H1 (cell line): ENCODE data around the gene MRPS9. TPM values are rescaled to one million over a fixed set of nuclear protein-coding genes. Genes with fewer than 3 reads are reported as not detected.

Experiments
- CTCF ChIA-PET: fragments of 300-600 bp; sonication (Branson Sonifier 250); formaldehyde crosslinking; loops from one replicate; lab custom pipeline; 2021; ENCODE audit not compliant: partially characterized antibody; lab: Charles Lee
- POLR2A ChIA-PET: fragments of 300-600 bp; sonication (Branson Sonifier 250); formaldehyde crosslinking; loops from one replicate; lab custom pipeline; 2021; ENCODE audit warnings: inconsistent platforms; ENCODE audit not compliant: partially characterized antibody; lab: Charles Lee
- DNase-seq, 2 experiments: peaks; one replicate each; pipeline versions ENCODE4 v3.0.0 to v3.0.0-alpha.2; 2010 to 2022; ENCODE audit warnings: low spot score in 2 of 2, low read depth in 1 of 2, mixed read lengths in 1 of 2
- FAIRE-seq: peaks from 2 replicates; lab custom pipeline; 2011; peaks lifted over from hg19 to GRCh38; lab: Jason Lieb, UNC
- H2AFZ ChIP-seq: 2 replicates; pipeline ENCODE4 v1.8.1; 2012; ENCODE audit warnings: low read length, inconsistent platforms
- H2AK5ac ChIP-seq: 2 replicates; pipeline ENCODE4 v1.6.1; 2013; ENCODE audit warnings: low read depth, low read length
- H2BK120ac ChIP-seq: replicated peaks from 2 replicates; pipeline ENCODE3; 2013; ENCODE audit warnings: low read depth, low read length, inconsistent platforms
- H2BK12ac ChIP-seq: 2 replicates; pipeline ENCODE4 v1.6.1; 2013; ENCODE audit warnings: low read depth, low read length
- H2BK15ac ChIP-seq: 2 replicates; pipeline ENCODE4 v1.6.1; 2013; ENCODE audit warnings: low read length
- H2BK20ac ChIP-seq: 2 replicates; pipeline ENCODE4 v1.6.1; 2013; ENCODE audit warnings: low read length
- H2BK5ac ChIP-seq: 2 replicates; pipeline ENCODE4 v1.6.1; 2013; ENCODE audit warnings: low read depth, low read length
- H3K14ac ChIP-seq: 2 replicates; pipeline ENCODE4 v1.6.1; 2013; ENCODE audit warnings: inconsistent platforms; ENCODE audit not compliant: insufficient read length
- H3K18ac ChIP-seq: 2 replicates; pipeline ENCODE4 v1.6.1; 2013; ENCODE audit warnings: low read length; ENCODE audit errors: extremely low read depth
- H3K23ac ChIP-seq: 2 replicates; pipeline ENCODE4 v1.6.1; 2013; ENCODE audit warnings: inconsistent platforms; ENCODE audit not compliant: insufficient read length
- H3K23me2 ChIP-seq: 2 replicates; pipeline ENCODE4 v1.6.1; 2013; ENCODE audit warnings: low read depth, low read length
- H3K27ac ChIP-seq: 2 replicates; pipeline ENCODE4 v1.6.1; 2011; ENCODE audit warnings: low read depth, low read length, inconsistent platforms
- H3K27me3 ChIP-seq, 4 experiments: replicated peaks in 1 of 4; 1 replicate in 1 of 4; 2 replicates in 3 of 4; pipeline versions ENCODE4 v1.6.1 to v1.8.1; 2011 to 2013; ENCODE audit warnings: low read length in 3 of 4, mild to moderate bottlenecking in 3 of 4, inconsistent platforms in 2 of 4, mixed read lengths in 2 of 4, moderate library complexity in 1 of 4; ENCODE audit not compliant: control insufficient read depth in 3 of 4, insufficient read depth in 3 of 4; ENCODE audit errors: extremely low read depth in 1 of 4
- H3K36me3 ChIP-seq, 4 experiments: 2 replicates each; pipeline versions ENCODE4 v1.6.1 to v1.8.1; 2011 to 2013; ENCODE audit warnings: mild to moderate bottlenecking in 4 of 4, low read length in 3 of 4, moderate library complexity in 2 of 4, control low read depth in 1 of 4, inconsistent platforms in 1 of 4; ENCODE audit not compliant: insufficient read depth in 4 of 4, control insufficient read depth in 2 of 4
- H3K4ac ChIP-seq: replicated peaks from 2 replicates; pipeline ENCODE3; 2013; ENCODE audit warnings: low read length, low read depth, mixed read lengths, inconsistent platforms; ENCODE audit not compliant: insufficient read length
- H3K4me1 ChIP-seq, 4 experiments: replicated peaks in 1 of 4; 1 replicate in 1 of 4; 2 replicates in 3 of 4; pipeline versions ENCODE4 v1.6.1 to v1.8.1; 2011 to 2013; ENCODE audit warnings: low read length in 3 of 4, inconsistent platforms in 2 of 4, mixed read lengths in 1 of 4; ENCODE audit not compliant: insufficient read depth in 4 of 4, control insufficient read depth in 3 of 4
- H3K4me2 ChIP-seq, 2 experiments: 2 replicates each; pipeline versions ENCODE4 v1.6.1 to v1.8.1; 2011 to 2013; ENCODE audit warnings: low read depth in 2 of 2, low read length in 2 of 2, control low read depth in 1 of 2, inconsistent platforms in 1 of 2, mild to moderate bottlenecking in 1 of 2; ENCODE audit not compliant: insufficient read depth in 1 of 2
- H3K4me3 ChIP-seq, 4 experiments: fragments of 200-600, 300-600 bp in 1 of 4; sonication (generic), shearing (Covaris generic), sonication (Bioruptor Twin) in 1 of 4; 2 replicates each; pipeline versions ENCODE4 v1.5.1 to v1.8.1; 2011 to 2016; ENCODE audit warnings: low read length in 4 of 4, low read depth in 3 of 4, control low read depth in 2 of 4, inconsistent platforms in 2 of 4, mild to moderate bottlenecking in 2 of 4, mixed read lengths in 1 of 4, moderate library complexity in 1 of 4; ENCODE audit not compliant: insufficient read depth in 2 of 4; ENCODE audit errors: extremely low read depth in 1 of 4
- H3K56ac ChIP-seq: replicated peaks from 2 replicates; pipeline ENCODE3; 2013; ENCODE audit warnings: low read depth, mild to moderate bottlenecking, mixed read lengths, low read length, inconsistent platforms; ENCODE audit not compliant: insufficient read length
- H3K79me1 ChIP-seq: 2 replicates; pipeline ENCODE4 v1.6.1; 2013; ENCODE audit warnings: low read depth, low read length, control low read depth
- H3K79me2 ChIP-seq, 2 experiments: 2 replicates each; pipeline versions ENCODE4 v1.6.1 to v1.8.1; 2012 to 2013; ENCODE audit warnings: low read length in 2 of 2, mild to moderate bottlenecking in 2 of 2, inconsistent platforms in 1 of 2; ENCODE audit not compliant: insufficient read depth in 2 of 2, control insufficient read depth in 1 of 2
- H3K9ac ChIP-seq, 4 experiments: replicated peaks in 1 of 4; 1 replicate in 1 of 4; 2 replicates in 3 of 4; pipeline versions ENCODE4 v1.6.1 to v1.8.1; 2011 to 2013; ENCODE audit warnings: low read depth in 3 of 4, low read length in 3 of 4, control low read depth in 2 of 4, mild to moderate bottlenecking in 2 of 4, moderate library complexity in 2 of 4, inconsistent platforms in 1 of 4; ENCODE audit errors: extremely low read depth in 1 of 4
- H3K9me3 ChIP-seq, 2 experiments: 2 replicates each; pipeline versions ENCODE4 v1.6.1 to v1.8.1; 2012 to 2013; ENCODE audit warnings: mild to moderate bottlenecking in 2 of 2, moderate library complexity in 2 of 2, control low read depth in 1 of 2, inconsistent platforms in 1 of 2, low read depth in 1 of 2, low read length in 1 of 2, mixed read lengths in 1 of 2; ENCODE audit not compliant: insufficient read depth in 2 of 2
- H4K20me1 ChIP-seq, 2 experiments: replicated peaks in 1 of 2; 2 replicates each; pipeline versions ENCODE3 to v1.8.1; 2011 to 2013; ENCODE audit warnings: inconsistent platforms in 2 of 2, low read length in 2 of 2, mild to moderate bottlenecking in 1 of 2; ENCODE audit not compliant: insufficient read depth in 2 of 2, control insufficient read depth in 1 of 2
- H4K5ac ChIP-seq: 2 replicates; pipeline ENCODE4 v1.6.1; 2013; ENCODE audit warnings: low read length, low read depth, mixed read lengths, inconsistent platforms; ENCODE audit not compliant: insufficient read length
- H4K8ac ChIP-seq: 2 replicates; pipeline ENCODE4 v1.8.0; 2013; ENCODE audit warnings: mild to moderate bottlenecking, moderate library complexity, low read length, inconsistent platforms; ENCODE audit not compliant: insufficient read depth; ENCODE audit errors: extremely low read depth
- H4K91ac ChIP-seq: replicated peaks from 2 replicates; pipeline ENCODE3; 2013; ENCODE audit warnings: low read length, mixed read lengths, inconsistent platforms; ENCODE audit not compliant: insufficient read length
- EGR1 ChIP-seq: IDR thresholded peaks from 2 replicates; pipeline ENCODE4 v1.6.1; 2011; ENCODE audit warnings: low read depth, low read length, borderline replicate concordance
- EZH2 ChIP-seq: fragments of 200-600 bp; sonication (generic); IDR thresholded peaks from 2 replicates; pipeline ENCODE4 v1.7.1; 2012; ENCODE audit warnings: low read depth, mild to moderate bottlenecking, moderate library complexity, low read length, inconsistent platforms; ENCODE audit not compliant: severe bottlenecking
- GABPA ChIP-seq: IDR thresholded peaks from 2 replicates; pipeline ENCODE4 v1.6.1; 2011; ENCODE audit warnings: mild to moderate bottlenecking, low read length, moderate library complexity, borderline replicate concordance; ENCODE audit not compliant: insufficient read depth
- HDAC6 ChIP-seq: IDR thresholded peaks from one replicate; pipeline ENCODE4 v1.7.1; 2012; ENCODE audit warnings: low read depth, mild to moderate bottlenecking, inconsistent platforms, low read length, moderate library complexity
- MAX ChIP-seq: IDR thresholded peaks from 2 replicates; pipeline ENCODE4 v1.6.1; 2012; ENCODE audit warnings: inconsistent platforms
- RNF2 ChIP-seq: fragments of 200-900, 300-1000 bp; sonication (generic); IDR thresholded peaks from 2 replicates; pipeline ENCODE4 v1.7.1; 2016; ENCODE audit warnings: borderline replicate concordance, low read depth, mild to moderate bottlenecking, antibody characterized with exemption, low read length; ENCODE audit not compliant: poor library complexity, severe bottlenecking; ENCODE audit errors: missing control alignments
- SIX5 ChIP-seq: IDR thresholded peaks from 2 replicates; pipeline ENCODE4 v1.6.1; 2011; ENCODE audit warnings: mild to moderate bottlenecking, low read depth, low read length
- SUZ12 ChIP-seq: fragments of 200-600 bp; sonication (generic); IDR thresholded peaks from 2 replicates; pipeline ENCODE4 v1.6.1; 2012; ENCODE audit warnings: mild to moderate bottlenecking, inconsistent platforms, low read length, moderate library complexity, mixed read lengths
- WGBS, 2 experiments: shearing (Covaris generic) in 1 of 2; methylation state at CpG; one replicate each; pipeline versions ENCODE4 v1.1.6 to v1.1.7; 2013 to 2015; ENCODE audit warnings: low lambda C conversion rate in 2 of 2, mixed read lengths in 2 of 2, inconsistent platforms in 1 of 2, low coverage in 1 of 2, missing lambda C conversion rate in 1 of 2; ENCODE audit not compliant: insufficient replicate concordance in 2 of 2, insufficient coverage in 1 of 2, insufficient read length in 1 of 2; ENCODE audit errors: extremely low coverage in 1 of 2, missing lambda C conversion rate in 1 of 2; 5-methylcytosine and 5-hydroxymethylcytosine counted together
- polyA plus RNA-seq, 7 experiments: library from polyadenylated mRNA; depleted of rRNA in 3 of 7; stranded (reverse) in 5 of 7; unstranded in 2 of 7; fragments of >200 nt in 5 of 7; fragments of 200-250 nt in 2 of 7; gene quantifications; 1 replicate in 5 of 7; 2 replicates in 1 of 7; 4 replicates in 1 of 7; pipeline versions ENCODE4 v1.2.1 to v1.2.3, GENCODE V29; 2011 to 2013; ENCODE audit warnings: missing spikeins in 2 of 7, mixed read lengths in 2 of 7
- total RNA-seq: library from RNA; stranded (reverse); fragmentation: NEBNext Ultra II Directional; extraction: Animal tissue kit (Norgen Biotek cat#: 25700); gene quantifications from 2 replicates; pipeline ENCODE4 v1.2.1, GENCODE V29; 2021

MRPS9 gene
- total and polyA plus RNA-seq, 2 of the 8 experiments (the other 6 are each of a cell fraction or from before 2014, with no cell fraction given): 36.2 to 71.0 TPM

DNA sequence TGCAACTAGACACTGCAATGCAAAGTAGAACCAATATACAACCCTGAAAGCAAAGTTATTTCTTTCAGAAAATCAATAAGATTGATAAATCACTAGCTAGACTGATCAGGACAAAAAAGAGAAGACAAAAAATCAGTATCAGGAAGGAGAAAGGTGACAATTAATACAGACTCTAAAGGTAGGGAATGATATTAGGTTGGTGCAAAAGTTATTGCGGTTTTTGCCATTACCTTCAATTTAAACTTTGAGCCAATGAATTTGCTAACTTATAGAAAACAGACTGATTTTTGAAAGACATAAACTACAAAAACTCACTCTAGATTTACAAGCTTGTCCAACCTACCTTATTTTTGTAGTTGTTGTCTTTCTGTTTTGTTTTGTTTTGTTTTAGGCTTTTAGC, 30.5 kb upstream of the MRPS9 start:
- no peaks in the 10 kb centered on the region for H3K79me1 ChIP-seq
- no peaks in the 10 kb centered on the region for H3K27me3 ChIP-seq
- FAIRE-seq (no peak), DNase-seq (no peak)
- no peak overlapping the region for H3K27ac ChIP-seq
- H3K23ac ChIP-seq: no peak overlapping the region
- no peak overlapping the region for H2AK5ac ChIP-seq
- H3K18ac ChIP-seq: no peak overlapping the region
- H3K4me3 ChIP-seq: no peak overlapping the region
- H4K5ac ChIP-seq: no peak overlapping the region
- CTCF ChIA-PET: no interaction called here
- no peak overlapping the region for H3K9ac ChIP-seq
- H3K79me2 ChIP-seq: no peaks in the 10 kb centered on the region
- H3K23me2 ChIP-seq: no peaks in the 10 kb centered on the region
- H3K36me3 ChIP-seq: peaks cover 0 to 4% (median 0%) of the 10 kb centered on the region in 4 experiments; a peak in 1 of 8 replicates
- no peak overlapping the region for H3K4ac ChIP-seq
- H2AFZ ChIP-seq: no peak overlapping the region
- no peak overlapping the region for H4K91ac ChIP-seq
- no peaks in the 10 kb centered on the region for H4K20me1 ChIP-seq
- no peak overlapping the region for H2BK20ac ChIP-seq
- H2BK5ac ChIP-seq: no peak overlapping the region
- 90% methylated on average over 1 of the region's 1 CpG; no CpG with 5 or more reads in 1 of the 2 experiments for WGBS, 2 experiments
- H4K8ac ChIP-seq: no peak overlapping the region
- POLR2A ChIA-PET: no interaction called here
- H2BK15ac ChIP-seq: no peak overlapping the region
- no peak overlapping the region for H2BK12ac ChIP-seq
- H3K4me2 ChIP-seq: no peak overlapping the region
- no peak overlapping the region for H3K56ac ChIP-seq
- H3K14ac ChIP-seq: no peak overlapping the region
- H2BK120ac ChIP-seq: no peak overlapping the region
- H3K4me1 ChIP-seq: peaks cover 0 to 3% (median 0%) of the 10 kb centered on the region in 4 experiments; a peak in 2 of 7 replicates
- peaks cover 14 to 16% of the 10 kb centered on the region in 2 experiments for H3K9me3 ChIP-seq
- TF ChIP-seq GABPA: no peak
- TF ChIP-seq MAX: no peak
- no peak for TF ChIP-seq SUZ12
- no peak for TF ChIP-seq RNF2
- no peak for TF ChIP-seq HDAC6
- no peak for TF ChIP-seq EGR1
- TF ChIP-seq EZH2: no peak
- no peak for TF ChIP-seq SIX5
